SK-N-MC (cell line): Measurements from ENCODE around the gene NFKB1.

Experiments
- DNase-seq: peaks from one replicate; pipeline ENCODE4 v3.0.0-alpha.2; 2011; ENCODE audit warnings: low read depth, low spot score
- H3K27ac ChIP-seq: fragments of 200-600 bp; sonication (generic); 2 replicates; pipeline ENCODE4 v1.5.1; 2016; ENCODE audit warnings: mixed run types
- H3K36me3 ChIP-seq: fragments of 200-600 bp; sonication (generic); 2 replicates; pipeline ENCODE4 v1.6.1; 2017; ENCODE audit warnings: antibody characterized with exemption, low read length, mixed read lengths; ENCODE audit not compliant: insufficient read depth
- H3K4me3 ChIP-seq: fragments of 200-600 bp; sonication (generic); 2 replicates; pipeline ENCODE4 v1.5.1; 2016
- H3K9ac ChIP-seq: fragments of 200-600 bp; sonication (generic); 2 replicates; pipeline ENCODE4 v1.8.0; 2017; ENCODE audit warnings: mixed run types, mixed read lengths; ENCODE audit not compliant: insufficient read length
- H3K9me3 ChIP-seq: fragments of 200-600 bp; sonication (generic); 2 replicates; pipeline ENCODE4 v1.6.1; 2017; ENCODE audit warnings: low read depth, mild to moderate bottlenecking, antibody characterized with exemption, low read length, moderate library complexity, mixed read lengths
- EZH2 ChIP-seq: fragments of 200-600 bp; sonication (generic); IDR thresholded peaks from one replicate; pipeline ENCODE4 v1.6.1; 2017; ENCODE audit warnings: antibody characterized with exemption
- FOXP2 ChIP-seq: optimal IDR thresholded peaks from 2 replicates; pipeline ENCODE3; 2011; ENCODE audit warnings: mild to moderate bottlenecking, moderate library complexity; ENCODE audit not compliant: insufficient read depth; ENCODE audit errors: extremely low read length, control extremely low read depth
- POLR2AphosphoS5 ChIP-seq: IDR thresholded peaks from 2 replicates; pipeline ENCODE4 v1.6.1; 2012; ENCODE audit warnings: mild to moderate bottlenecking, low read depth, low read length, borderline replicate concordance

The NFKB1 gene

GRCh38 chr4:102578270-102578669, 77.1 kb downstream of the NFKB1 start:
- Histone ChIP-seq H3K27ac (no peak overlapping the region), H3K9me3 (no peaks in the 10 kb centered on the region), H3K36me3 (no peaks in the 10 kb centered on the region), H3K4me3 (no peak overlapping the region), H3K9ac (no peak overlapping the region)
- TF ChIP-seq POLR2AphosphoS5 = no peak
- TF ChIP-seq EZH2 = no peak
- DNase-seq = no peak

GRCh38 chr4:102578819-102579218, 77.7 kb downstream of the NFKB1 start:
- Histone ChIP-seq H3K27ac (no peak overlapping the region), H3K9me3 (no peaks in the 10 kb centered on the region), H3K36me3 (no peaks in the 10 kb centered on the region), H3K4me3 (no peak overlapping the region), H3K9ac (no peak overlapping the region)
- TF ChIP-seq FOXP2 (no peak), POLR2AphosphoS5 (no peak), EZH2 (no peak)
- DNase-seq = no peak

GRCh38 chr4:102579794-102580462, 78.8 kb downstream of the NFKB1 start:
- H3K9ac ChIP-seq = no peak overlapping the region
- H3K36me3 ChIP-seq = no peaks in the 10 kb centered on the region
- DNase-seq = no peak
- H3K4me3 ChIP-seq = no peak overlapping the region
- H3K9me3 ChIP-seq = no peaks in the 10 kb centered on the region
- H3K27ac ChIP-seq = no peak overlapping the region
- TF ChIP-seq EZH2 = no peak
- TF ChIP-seq FOXP2 = no peak
- TF ChIP-seq POLR2AphosphoS5 = no peak

- H3K27ac ChIP-seq = no peak overlapping the region
- no peak overlapping the region for H3K4me3 ChIP-seq
- no peak for TF ChIP-seq EZH2
- TF ChIP-seq FOXP2 = no peak
- no peak for TF ChIP-seq POLR2AphosphoS5
- no peak overlapping the region for H3K9ac ChIP-seq
- H3K9me3 ChIP-seq = no peaks in the 10 kb centered on the region
- H3K36me3 ChIP-seq = no peaks in the 10 kb centered on the region
- DNase-seq = no peak
These were observed 79.3 kb downstream of the NFKB1 start for GRCh38 chr4:102580463-102580842.

- Histone ChIP-seq H3K27ac (no peak overlapping the region), H3K9ac (no peak overlapping the region), H3K4me3 (no peak overlapping the region), H3K36me3 (no peaks in the 10 kb centered on the region), H3K9me3 (no peaks in the 10 kb centered on the region)
- no peak for DNase-seq
- TF ChIP-seq POLR2AphosphoS5 (no peak), EZH2 (no peak), FOXP2 (no peak)
These were observed 82.9 kb downstream of the NFKB1 start for GRCh38 chr4:102584091-102584490.

- TF ChIP-seq POLR2AphosphoS5 = no peak
- TF ChIP-seq FOXP2 = no peak
- TF ChIP-seq EZH2 = no peak
- H3K4me3 ChIP-seq = no peak overlapping the region
- H3K9ac ChIP-seq = no peak overlapping the region
- no peak overlapping the region for H3K27ac ChIP-seq
- no peak for DNase-seq
- no peaks in the 10 kb centered on the region for H3K36me3 ChIP-seq
- no peaks in the 10 kb centered on the region for H3K9me3 ChIP-seq
These were observed 84.2 kb downstream of the NFKB1 start for GRCh38 chr4:102585329-102585728.

GRCh38 chr4:102586002-102586643, 85.0 kb downstream of the NFKB1 start:
- no peak for DNase-seq
- no peaks in the 10 kb centered on the region for H3K9me3 ChIP-seq
- no peak overlapping the region for H3K27ac ChIP-seq
- TF ChIP-seq FOXP2 = no peak
- no peak overlapping the region for H3K9ac ChIP-seq
- H3K36me3 ChIP-seq = no peaks in the 10 kb centered on the region
- H3K4me3 ChIP-seq = no peak overlapping the region

GRCh38 chr4:102586644-102587021, 85.5 kb downstream of the NFKB1 start:
- DNase-seq = no peak
- TF ChIP-seq POLR2AphosphoS5 (no peak), EZH2 (no peak), FOXP2 (no peak)
- no peaks in the 10 kb centered on the region for H3K36me3 ChIP-seq
- H3K9me3 ChIP-seq = no peaks in the 10 kb centered on the region
- no peak overlapping the region for H3K4me3 ChIP-seq
- no peak overlapping the region for H3K27ac ChIP-seq
- H3K9ac ChIP-seq = no peak overlapping the region

- Histone ChIP-seq H3K27ac (no peak overlapping the region), H3K9me3 (no peaks in the 10 kb centered on the region), H3K9ac (no peak overlapping the region), H3K36me3 (no peaks in the 10 kb centered on the region), H3K4me3 (no peak overlapping the region)
- DNase-seq = no peak
- TF ChIP-seq FOXP2 = no peak
- TF ChIP-seq POLR2AphosphoS5 = no peak
- no peak for TF ChIP-seq EZH2
These were observed 88.6 kb downstream of the NFKB1 start for GRCh38 chr4:102589743-102590142.
